Activated CD8-positive, alpha-beta memory T cell treated with anti-CD3 and anti-CD28 coated beads, Interleukin-2, amount 50 U/mL, for 4 hours (primary cell): ENCODE measurements around the gene GDF7.

Source experiments
- DNase-seq: peaks from one replicate; pipeline ENCODE4 v3.0.0-alpha.2; 2020

Gene GDF7

GRCh38 chr2:20629581-20630171 lies 37.3 kb upstream of the GDF7 start:
- no peak for DNase-seq

GRCh38 chr2:20630967-20631366 lies 36.0 kb upstream of the GDF7 start:
- no peak for DNase-seq

GRCh38 chr2:20631617-20632307 lies 35.2 kb upstream of the GDF7 start:
- no peak for DNase-seq

- DNase-seq = no peak
Observed at GRCh38 chr2:20632446-20632990, 34.4 kb upstream of the GDF7 start.

- DNase-seq = no peak
Observed at GRCh38 chr2:20633001-20633400, 33.9 kb upstream of the GDF7 start.

GRCh38 chr2:20633794-20634506 lies 33.0 kb upstream of the GDF7 start:
- no peak for DNase-seq

- DNase-seq = no peak
Observed at GRCh38 chr2:20634507-20635112, 32.3 kb upstream of the GDF7 start.

GRCh38 chr2:20635113-20635510 lies 31.8 kb upstream of the GDF7 start:
- DNase-seq = no peak

- peak; percentile 27 for DNase-seq
Observed at GRCh38 chr2:20635675-20636584, 31.0 kb upstream of the GDF7 start.

GRCh38 chr2:20637147-20637546 lies 29.8 kb upstream of the GDF7 start:
- DNase-seq = no peak

- no peak for DNase-seq
Observed at GRCh38 chr2:20638014-20638413, 28.9 kb upstream of the GDF7 start.

GRCh38 chr2:20638646-20639430 lies 28.1 kb upstream of the GDF7 start:
- no peak for DNase-seq

- DNase-seq = no peak
Observed at GRCh38 chr2:20640411-20641122, 26.4 kb upstream of the GDF7 start.

- no peak for DNase-seq
Observed at GRCh38 chr2:20641123-20641985, 25.6 kb upstream of the GDF7 start.

GRCh38 chr2:20642055-20642971 lies 24.6 kb upstream of the GDF7 start:
- peak; percentile 76 for DNase-seq

GRCh38 chr2:20643060-20643459 lies 23.9 kb upstream of the GDF7 start:
- DNase-seq = no peak

GRCh38 chr2:20643826-20644225 lies 23.1 kb upstream of the GDF7 start:
- DNase-seq = no peak

GRCh38 chr2:20645301-20645701 lies 21.6 kb upstream of the GDF7 start:
- no peak for DNase-seq

- no peak for DNase-seq
Observed at GRCh38 chr2:20645761-20646160, 21.2 kb upstream of the GDF7 start.
